ENCODE measurements around the gene RAB11FIP5.
"Not testable (repeated sequence)": the region's sequence is repeated elsewhere in the genome, so short reads cannot be mapped to it uniquely, and the experiment has no call there.

The RAB11FIP5 gene

DNA sequence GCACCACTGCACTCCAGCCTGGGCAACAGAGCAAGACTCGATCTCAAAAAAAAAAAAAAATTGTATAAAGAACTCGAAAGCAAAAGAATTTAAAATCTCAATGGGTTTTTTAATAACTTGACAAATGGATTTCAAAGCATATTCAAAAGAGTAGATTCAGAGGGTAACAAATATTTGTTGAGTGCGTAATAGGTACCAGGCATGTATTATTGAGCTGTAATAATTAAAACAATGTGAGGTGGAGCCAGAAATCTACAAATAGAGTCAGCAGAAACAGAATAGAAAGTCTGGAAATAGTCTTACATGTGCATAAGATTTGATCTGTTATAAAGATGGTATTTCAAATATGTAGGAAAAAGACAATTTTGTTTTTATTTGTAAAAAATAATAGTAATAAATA lies 19.1 kb upstream of the RAB11FIP5 start (continued):
- TF ChIP-seq, protein P1, sequence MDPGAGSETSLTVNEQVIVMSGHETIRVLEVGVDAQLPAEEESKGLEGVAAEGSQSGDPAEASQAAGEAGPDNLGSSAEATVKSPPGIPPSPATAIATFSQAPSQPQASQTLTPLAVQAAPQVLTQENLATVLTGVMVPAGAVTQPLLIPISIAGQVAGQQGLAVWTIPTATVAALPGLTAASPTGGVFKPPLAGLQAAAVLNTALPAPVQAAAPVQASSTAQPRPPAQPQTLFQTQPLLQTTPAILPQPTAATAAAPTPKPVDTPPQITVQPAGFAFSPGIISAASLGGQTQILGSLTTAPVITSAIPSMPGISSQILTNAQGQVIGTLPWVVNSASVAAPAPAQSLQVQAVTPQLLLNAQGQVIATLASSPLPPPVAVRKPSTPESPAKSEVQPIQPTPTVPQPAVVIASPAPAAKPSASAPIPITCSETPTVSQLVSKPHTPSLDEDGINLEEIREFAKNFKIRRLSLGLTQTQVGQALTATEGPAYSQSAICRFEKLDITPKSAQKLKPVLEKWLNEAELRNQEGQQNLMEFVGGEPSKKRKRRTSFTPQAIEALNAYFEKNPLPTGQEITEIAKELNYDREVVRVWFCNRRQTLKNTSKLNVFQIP (CRISPR knock-in tag; IDR thresholded peaks at IDR 0.05; ENCODE audit: borderline replicate concordance, low read depth), result no peak
- no peak for TF ChIP-seq ISL1 (CRISPR knock-in tag; IDR thresholded peaks at IDR 0.05)
- no peak for TF ChIP-seq PPARA (CRISPR knock-in tag; IDR thresholded peaks at IDR 0.05; ENCODE audit: borderline replicate concordance)
- no peak for TF ChIP-seq TCF4 (CRISPR knock-in tag; IDR thresholded peaks at IDR 0.05; ENCODE audit: borderline replicate concordance)
- no peak for TF ChIP-seq CSDC2 (CRISPR knock-in tag; IDR thresholded peaks at IDR 0.05)
- TF ChIP-seq ESRRG (CRISPR knock-in tag; IDR thresholded peaks at IDR 0.05), result no peak
- no peak for TF ChIP-seq ZNF8 (CRISPR knock-in tag; IDR thresholded peaks at IDR 0.05)
- TF ChIP-seq ZNF565 (CRISPR knock-in tag; conservative IDR thresholded peaks at IDR 0.05; ENCODE audit: low read depth), result no peak
- no peak for TF ChIP-seq SNAI2 (CRISPR knock-in tag; IDR thresholded peaks at IDR 0.05)
- TF ChIP-seq BACH2 (CRISPR knock-in tag; IDR thresholded peaks at IDR 0.05; ENCODE audit: borderline replicate concordance), result no peak

DNA sequence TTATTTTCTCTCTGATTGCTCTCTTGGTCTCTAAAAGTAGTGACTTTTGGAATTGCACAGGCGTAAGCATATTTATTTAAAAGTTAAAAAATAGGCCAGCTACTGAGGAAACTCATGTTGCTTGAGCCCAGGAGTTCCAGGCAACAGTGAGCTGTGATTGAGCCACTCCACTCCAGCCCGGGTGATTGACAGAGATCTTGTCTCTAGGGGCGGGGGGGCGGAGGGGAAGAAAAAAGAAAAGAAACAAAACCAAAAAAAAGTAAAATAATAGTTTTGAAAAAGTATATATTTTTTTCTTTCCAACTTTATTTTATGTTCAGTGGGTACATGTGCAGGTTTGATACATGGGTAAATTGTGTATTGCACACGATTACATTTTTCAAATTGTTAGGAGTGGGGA lies 18.0 kb upstream of the RAB11FIP5 start:
- TF ChIP-seq, protein P2, sequence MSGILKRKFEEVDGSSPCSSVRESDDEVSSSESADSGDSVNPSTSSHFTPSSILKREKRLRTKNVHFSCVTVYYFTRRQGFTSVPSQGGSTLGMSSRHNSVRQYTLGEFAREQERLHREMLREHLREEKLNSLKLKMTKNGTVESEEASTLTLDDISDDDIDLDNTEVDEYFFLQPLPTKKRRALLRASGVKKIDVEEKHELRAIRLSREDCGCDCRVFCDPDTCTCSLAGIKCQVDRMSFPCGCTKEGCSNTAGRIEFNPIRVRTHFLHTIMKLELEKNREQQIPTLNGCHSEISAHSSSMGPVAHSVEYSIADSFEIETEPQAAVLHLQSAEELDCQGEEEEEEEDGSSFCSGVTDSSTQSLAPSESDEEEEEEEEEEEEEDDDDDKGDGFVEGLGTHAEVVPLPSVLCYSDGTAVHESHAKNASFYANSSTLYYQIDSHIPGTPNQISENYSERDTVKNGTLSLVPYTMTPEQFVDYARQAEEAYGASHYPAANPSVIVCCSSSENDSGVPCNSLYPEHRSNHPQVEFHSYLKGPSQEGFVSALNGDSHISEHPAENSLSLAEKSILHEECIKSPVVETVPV (CRISPR knock-in tag; IDR thresholded peaks at IDR 0.05), result no peak
- TF ChIP-seq ZNF565 (CRISPR knock-in tag; conservative IDR thresholded peaks at IDR 0.05; ENCODE audit: low read depth) (no peak), RARB (CRISPR knock-in tag; IDR thresholded peaks at IDR 0.05) (no peak)
- ATAC-seq, result no peak

DNA sequence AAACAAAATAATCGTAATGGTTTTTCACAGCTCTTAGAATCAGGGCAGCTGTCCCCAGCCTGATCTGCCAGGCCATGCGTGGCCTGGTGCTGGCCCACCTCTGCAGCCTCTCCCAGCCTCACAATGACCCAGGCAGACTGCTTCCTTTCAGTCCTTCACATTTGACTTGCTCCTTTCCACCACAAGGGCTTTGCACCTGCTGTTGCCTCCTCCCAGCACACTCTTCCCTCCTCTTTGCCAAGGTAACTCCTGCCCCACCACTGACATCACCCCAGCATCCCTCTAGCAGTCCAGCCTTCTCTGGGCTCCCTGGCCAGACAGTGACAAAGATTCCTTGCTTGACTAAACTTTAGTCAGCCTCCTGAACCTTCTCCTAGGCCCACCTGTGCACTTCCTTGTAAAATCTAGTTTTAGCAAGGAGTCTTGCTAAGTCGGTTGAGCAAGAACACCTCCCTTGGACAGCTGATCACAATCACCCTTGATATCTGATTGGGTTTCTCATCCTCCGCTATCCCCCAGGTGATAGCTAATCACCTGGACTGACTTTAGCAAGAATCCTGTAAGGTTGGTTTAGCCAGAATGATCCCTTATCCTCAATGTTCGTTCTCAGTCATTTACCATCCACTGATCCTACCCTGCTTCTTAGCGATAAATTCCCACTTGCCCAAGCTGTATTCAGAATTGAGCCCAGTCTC lies 16.2 kb upstream of the RAB11FIP5 start:
- ATAC-seq, result no peak
- TF ChIP-seq, protein P3, sequence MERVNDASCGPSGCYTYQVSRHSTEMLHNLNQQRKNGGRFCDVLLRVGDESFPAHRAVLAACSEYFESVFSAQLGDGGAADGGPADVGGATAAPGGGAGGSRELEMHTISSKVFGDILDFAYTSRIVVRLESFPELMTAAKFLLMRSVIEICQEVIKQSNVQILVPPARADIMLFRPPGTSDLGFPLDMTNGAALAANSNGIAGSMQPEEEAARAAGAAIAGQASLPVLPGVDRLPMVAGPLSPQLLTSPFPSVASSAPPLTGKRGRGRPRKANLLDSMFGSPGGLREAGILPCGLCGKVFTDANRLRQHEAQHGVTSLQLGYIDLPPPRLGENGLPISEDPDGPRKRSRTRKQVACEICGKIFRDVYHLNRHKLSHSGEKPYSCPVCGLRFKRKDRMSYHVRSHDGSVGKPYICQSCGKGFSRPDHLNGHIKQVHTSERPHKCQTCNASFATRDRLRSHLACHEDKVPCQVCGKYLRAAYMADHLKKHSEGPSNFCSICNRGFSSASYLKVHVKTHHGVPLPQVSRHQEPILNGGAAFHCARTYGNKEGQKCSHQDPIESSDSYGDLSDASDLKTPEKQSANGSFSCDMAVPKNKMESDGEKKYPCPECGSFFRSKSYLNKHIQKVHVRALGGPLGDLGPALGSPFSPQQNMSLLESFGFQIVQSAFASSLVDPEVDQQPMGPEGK (CRISPR knock-in tag; IDR thresholded peaks at IDR 0.05; ENCODE audit: borderline replicate concordance), result no peak
- TF ChIP-seq ZNF565 (CRISPR knock-in tag; conservative IDR thresholded peaks at IDR 0.05; ENCODE audit: low read depth) (no peak), ISL1 (CRISPR knock-in tag; IDR thresholded peaks at IDR 0.05) (no peak), TOX (CRISPR knock-in tag; IDR thresholded peaks at IDR 0.05; ENCODE audit: borderline replicate concordance) (no peak), CSDC2 (CRISPR knock-in tag; IDR thresholded peaks at IDR 0.05) (no peak), OSR1 (CRISPR knock-in tag; IDR thresholded peaks at IDR 0.05) (no peak)
- TF ChIP-seq, protein P1 (CRISPR knock-in tag; IDR thresholded peaks at IDR 0.05; ENCODE audit: borderline replicate concordance, low read depth), result no peak

DNA sequence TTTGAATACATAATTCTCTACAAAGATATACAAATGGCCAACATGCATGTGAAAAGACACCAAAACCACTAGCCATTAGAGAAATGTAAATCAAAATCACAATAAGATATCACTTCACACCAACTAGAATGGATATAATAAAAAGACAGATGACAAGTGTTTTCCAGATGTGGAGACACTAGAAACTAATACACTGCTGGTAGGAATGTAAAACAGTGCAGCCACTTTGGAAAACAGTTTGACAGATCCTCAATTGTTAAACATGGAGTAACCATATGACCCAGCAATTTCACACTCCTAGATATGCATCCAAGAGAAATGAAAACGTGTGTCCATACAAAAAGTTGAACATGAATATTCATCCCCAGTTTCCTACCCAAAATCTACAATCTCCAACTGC lies 9.8 kb upstream of the RAB11FIP5 start:
- no peak for ATAC-seq
- TF ChIP-seq, protein P2 (CRISPR knock-in tag; IDR thresholded peaks at IDR 0.05), result no peak

DNA sequence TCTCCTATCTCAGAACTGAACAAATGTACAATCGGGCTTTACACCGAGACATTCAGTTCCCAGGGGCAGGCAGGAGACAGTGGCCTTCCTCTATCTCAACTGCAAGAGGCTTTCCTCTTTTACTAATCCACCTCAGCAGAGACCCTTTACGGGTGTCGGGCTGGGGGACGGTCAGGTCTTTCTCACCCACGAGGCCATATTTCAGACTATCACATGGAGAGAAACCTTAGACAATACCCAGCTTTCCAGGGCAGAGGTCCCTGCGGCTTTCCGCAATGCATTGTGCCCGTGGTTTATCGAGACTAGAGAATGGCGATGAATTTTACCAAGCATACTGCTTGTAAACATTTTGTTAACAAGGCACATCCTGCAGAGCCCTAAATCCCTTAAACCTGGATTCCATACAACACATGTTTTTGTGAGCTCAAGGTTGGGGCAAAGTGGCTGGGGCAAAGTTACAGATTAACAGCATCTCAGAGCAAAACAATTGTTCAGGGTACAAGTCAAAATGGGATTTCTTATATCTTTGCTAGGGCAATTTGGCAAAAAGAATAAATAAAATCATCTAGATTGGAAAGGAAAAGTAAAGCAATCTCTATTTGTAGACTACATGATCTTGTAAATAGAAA lies 7.0 kb upstream of the RAB11FIP5 start:
- ATAC-seq, result not testable (repeated sequence)
